GM19467 (cell line): Measurements from ENCODE around the gene SLC4A9.
A peak's percentile ranks its signal among the peaks of the same experiment; 100 is the strongest.

Experiments
- ATAC-seq: cut with Tn5 transposase; IDR thresholded peaks from one replicate; pipeline ENCODE4 v1.9.1; 2021; ENCODE audit warnings: mild to moderate bottlenecking, moderate library complexity; ENCODE audit not compliant: unreplicated experiment

SLC4A9 gene

DNA sequence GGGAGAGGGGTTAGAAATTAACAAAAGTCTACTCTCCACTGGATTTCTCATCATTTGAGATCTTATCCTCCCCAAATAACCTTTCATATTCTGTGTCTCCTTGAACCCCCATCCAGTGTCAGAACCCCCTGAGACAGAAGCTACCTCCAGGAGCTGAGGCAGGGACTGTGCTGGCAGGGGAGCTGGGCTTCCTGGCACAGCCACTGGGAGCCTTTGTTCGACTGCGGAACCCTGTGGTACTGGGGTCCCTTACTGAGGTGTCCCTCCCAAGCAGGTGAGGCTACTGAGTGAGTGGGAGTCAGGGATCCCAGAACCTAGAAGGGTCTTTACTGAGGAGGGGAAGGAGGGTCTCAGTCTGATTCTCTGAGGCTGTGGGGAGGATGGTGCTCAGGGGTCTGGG is 1.9 kb downstream of the SLC4A9 start:
- no peak for ATAC-seq

DNA sequence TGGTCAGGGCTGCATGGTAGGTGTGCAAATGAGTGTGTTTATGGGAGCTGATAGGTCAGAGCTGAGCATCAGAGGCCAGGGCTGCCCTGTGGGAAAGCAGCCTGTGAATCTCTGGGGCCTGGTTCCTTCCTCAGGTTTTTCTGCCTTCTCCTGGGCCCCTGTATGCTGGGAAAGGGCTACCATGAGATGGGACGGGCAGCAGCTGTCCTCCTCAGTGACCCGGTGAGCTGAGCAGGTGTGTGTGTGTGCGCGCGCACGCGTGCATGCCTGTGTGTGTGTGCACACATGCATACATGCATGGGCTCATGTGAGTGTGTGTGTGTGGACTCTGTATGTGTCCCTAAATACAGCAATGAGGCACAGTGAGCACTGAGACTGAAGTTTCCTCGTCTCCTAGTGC is 2.3 kb downstream of the SLC4A9 start:
- no peak for ATAC-seq

GRCh38 chr5:140362875-140363630 is 3.1 kb downstream of the SLC4A9 start:
- peak; percentile 85 for ATAC-seq

GRCh38 chr5:140363631-140364471 is 3.9 kb downstream of the SLC4A9 start:
- ATAC-seq: no peak

GRCh38 chr5:140364472-140364765 is 4.4 kb downstream of the SLC4A9 start:
- no peak for ATAC-seq

DNA sequence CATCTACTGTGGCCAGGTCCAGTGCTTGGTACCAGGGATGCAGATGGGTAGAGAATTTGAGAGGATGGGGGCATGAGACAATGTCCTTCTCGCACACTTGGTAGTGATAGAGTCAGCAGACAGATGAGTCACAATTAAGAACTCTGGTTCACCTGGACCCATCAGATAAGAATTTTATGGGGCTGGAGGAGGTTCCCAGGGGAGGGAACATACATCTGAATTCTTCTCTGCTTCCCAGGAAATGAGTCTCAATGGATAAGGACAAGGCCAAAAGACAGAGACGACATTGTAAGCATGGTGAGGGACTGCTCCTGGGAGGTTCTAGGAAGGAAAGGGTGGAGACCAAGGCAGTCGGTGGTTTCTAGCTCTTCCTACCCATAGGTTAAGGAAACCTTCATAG is 5.3 kb downstream of the SLC4A9 start:
- ATAC-seq: no peak

DNA sequence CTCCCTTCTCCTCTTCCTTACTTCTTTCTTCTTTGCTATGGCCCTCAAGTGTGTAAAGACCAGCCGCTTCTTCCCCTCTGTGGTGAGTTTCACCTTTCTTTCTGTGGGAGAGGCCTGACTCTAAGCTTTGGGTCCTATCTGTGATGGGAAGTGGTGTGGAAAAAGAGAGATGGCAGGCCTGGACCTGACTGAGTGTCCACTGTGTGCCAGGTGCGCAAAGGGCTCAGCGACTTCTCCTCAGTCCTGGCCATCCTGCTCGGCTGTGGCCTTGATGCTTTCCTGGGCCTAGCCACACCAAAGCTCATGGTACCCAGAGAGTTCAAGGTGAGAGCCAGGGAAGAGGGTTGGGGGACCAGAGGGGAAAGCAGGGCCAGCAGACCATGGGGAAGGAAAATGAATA is 5.9 kb downstream of the SLC4A9 start:
- no peak for ATAC-seq

GRCh38 chr5:140366589-140367255 is 6.7 kb downstream of the SLC4A9 start:
- no peak for ATAC-seq

DNA sequence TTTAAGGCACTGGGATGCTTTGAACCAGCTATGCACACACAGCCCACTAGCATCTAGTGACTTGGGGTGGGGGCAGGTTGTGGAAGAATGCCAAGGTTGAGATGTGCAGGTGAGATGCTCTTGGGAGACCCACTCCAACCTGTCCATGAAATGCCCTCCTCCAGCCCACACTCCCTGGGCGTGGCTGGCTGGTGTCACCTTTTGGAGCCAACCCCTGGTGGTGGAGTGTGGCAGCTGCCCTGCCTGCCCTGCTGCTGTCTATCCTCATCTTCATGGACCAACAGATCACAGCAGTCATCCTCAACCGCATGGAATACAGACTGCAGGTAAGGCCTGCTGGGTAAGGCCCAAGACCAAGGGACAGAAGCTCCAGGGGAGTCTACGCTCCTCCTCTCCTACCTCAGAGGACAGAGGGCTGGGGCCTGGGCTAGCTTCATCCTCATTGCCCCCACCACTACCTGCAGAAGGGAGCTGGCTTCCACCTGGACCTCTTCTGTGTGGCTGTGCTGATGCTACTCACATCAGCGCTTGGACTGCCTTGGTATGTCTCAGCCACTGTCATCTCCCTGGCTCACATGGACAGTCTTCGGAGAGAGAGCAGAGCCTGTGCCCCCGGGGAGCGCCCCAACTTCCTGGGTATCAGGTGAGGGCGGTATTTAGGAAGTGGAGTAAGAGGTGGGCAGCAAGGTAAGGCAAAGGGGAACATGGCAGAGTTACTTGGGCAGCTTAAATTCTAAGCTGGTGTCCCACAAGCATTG is 7.4 kb downstream of the SLC4A9 start:
- ATAC-seq: no peak

DNA sequence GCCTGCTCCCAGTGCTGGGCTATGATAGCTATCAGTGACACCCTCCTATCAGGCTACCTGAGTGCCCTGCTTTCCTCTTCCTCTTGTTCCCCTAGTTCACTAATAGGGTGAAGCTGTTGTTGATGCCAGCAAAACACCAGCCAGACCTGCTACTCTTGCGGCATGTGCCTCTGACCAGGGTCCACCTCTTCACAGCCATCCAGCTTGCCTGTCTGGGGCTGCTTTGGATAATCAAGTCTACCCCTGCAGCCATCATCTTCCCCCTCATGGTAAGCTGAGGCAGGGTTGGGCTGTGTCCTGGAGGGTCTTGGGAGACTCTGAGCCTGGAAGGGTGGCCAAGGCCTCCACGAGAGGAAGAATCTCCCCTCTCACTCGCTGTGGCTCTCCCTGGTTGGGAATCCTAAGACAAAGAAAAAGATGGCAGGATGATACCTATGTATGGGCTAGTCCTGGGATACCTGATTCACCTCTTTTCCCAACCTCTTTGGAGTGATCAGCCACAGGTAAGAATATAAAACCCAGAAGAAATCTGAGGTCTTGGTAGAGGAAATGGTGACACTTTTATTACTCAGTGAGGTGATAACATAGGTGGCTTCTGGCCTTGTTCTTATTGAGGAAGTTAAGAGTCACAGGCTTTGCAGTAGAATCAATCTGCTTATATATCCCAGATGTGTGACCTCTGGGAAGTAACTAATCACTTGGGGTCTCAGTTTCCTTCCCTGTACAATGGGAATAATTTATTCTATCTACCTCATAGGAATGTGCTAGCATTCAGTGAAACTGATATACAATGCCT is 11.6 kb downstream of the SLC4A9 start:
- ATAC-seq: no peak

- ATAC-seq: no peak
These were observed 13.0 kb downstream of the SLC4A9 start for GRCh38 chr5:140372971-140373487.

GRCh38 chr5:140381351-140381750 is 21.4 kb downstream of the SLC4A9 start:
- no peak for ATAC-seq

GRCh38 chr5:140381972-140382371 is 22.0 kb downstream of the SLC4A9 start:
- no peak for ATAC-seq

- ATAC-seq: no peak
These were observed 22.9 kb downstream of the SLC4A9 start for GRCh38 chr5:140382866-140383265.

DNA sequence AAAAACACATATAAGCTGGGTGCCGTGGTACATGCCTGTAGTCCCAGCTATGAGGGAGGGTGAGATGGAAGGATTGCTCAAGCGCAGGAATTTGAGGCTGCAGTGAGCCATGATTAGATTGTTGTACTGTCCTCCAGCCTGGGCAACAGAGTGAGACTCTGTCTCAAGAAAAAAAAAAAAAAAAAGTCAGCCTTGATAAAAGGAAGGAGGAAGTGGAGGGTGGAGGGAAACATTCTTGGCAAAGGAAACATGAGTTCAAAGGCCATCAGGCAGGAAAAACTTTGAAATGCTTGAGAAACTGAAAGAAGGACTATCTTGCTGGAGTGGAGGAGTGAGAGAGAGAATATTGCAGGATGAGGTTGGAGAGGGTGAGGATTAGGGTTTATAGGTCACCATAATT is 23.3 kb downstream of the SLC4A9 start:
- ATAC-seq: no peak

GRCh38 chr5:140388052-140388451 is 28.1 kb downstream of the SLC4A9 start:
- ATAC-seq: no peak

DNA sequence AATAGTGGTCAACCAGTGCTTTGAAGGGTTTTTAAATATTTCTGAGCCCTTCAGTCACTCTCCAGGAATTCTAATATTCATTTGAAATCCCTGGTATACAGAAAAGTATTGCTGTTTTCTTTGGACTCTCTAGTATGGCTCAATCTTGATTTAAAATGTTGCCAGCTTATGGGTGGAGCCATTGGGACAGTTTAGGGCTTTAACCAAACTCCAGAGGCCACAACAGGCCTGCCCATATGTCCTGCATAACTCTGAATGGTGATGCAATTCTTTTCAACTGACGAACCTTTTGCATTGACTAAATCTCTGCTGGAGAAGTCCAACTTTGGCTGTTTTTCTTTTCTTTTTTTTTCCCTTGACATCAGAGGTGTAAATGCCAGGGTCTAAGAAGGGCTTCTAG is 31.3 kb downstream of the SLC4A9 start:
- ATAC-seq: no peak

- no peak for ATAC-seq
These were observed 31.7 kb downstream of the SLC4A9 start for GRCh38 chr5:140391732-140392131.

DNA sequence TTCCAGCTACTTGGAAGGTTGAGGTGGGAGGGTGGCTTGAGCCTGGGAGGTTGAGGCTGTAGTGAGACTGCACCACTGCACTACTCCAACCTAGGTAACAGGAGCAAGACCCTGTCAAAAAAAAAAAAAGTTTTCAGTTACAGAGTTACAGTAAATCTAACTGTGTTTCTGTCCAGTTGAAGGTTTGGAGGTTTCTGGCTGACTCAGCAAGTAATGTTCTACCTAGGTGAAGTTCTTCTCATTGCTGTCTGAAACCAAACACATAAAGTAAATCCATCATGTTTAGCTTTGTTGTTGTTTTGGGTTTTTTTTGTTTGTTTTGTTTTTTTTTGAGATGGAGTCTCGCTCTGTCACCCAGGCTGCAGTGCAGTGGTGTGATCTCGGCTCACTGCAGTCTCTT is 33.7 kb downstream of the SLC4A9 start:
- ATAC-seq: no peak

- ATAC-seq: no peak
These were observed 38.4 kb downstream of the SLC4A9 start for GRCh38 chr5:140398379-140398811.
